HG03571 (cell line): ENCODE results near the gene EFHC1.

Source experiments
- ATAC-seq: cut with Tn5 transposase; IDR thresholded peaks from one replicate; pipeline ENCODE4 v1.9.1; 2021; ENCODE audit not compliant: unreplicated experiment

EFHC1 gene

GRCh38 chr6:52537001-52537753 lies 117.0 kb downstream of the EFHC1 start:
- peak; percentile 58 for ATAC-seq

GRCh38 chr6:52538252-52538900 lies 118.2 kb downstream of the EFHC1 start:
- no peak for ATAC-seq

GRCh38 chr6:52538901-52539354 lies 118.8 kb downstream of the EFHC1 start:
- no peak for ATAC-seq

- no peak for ATAC-seq
Measured at GRCh38 chr6:52539607-52540006, 119.5 kb downstream of the EFHC1 start.

GRCh38 chr6:52540286-52540902 lies 120.3 kb downstream of the EFHC1 start:
- ATAC-seq, result no peak

- no peak for ATAC-seq
Measured at GRCh38 chr6:52541135-52541534, 121.0 kb downstream of the EFHC1 start.

GRCh38 chr6:52543262-52543661 lies 123.1 kb downstream of the EFHC1 start:
- no peak for ATAC-seq

- ATAC-seq, result no peak
Measured at GRCh38 chr6:52543729-52544601, 123.8 kb downstream of the EFHC1 start.

GRCh38 chr6:52544602-52545405 lies 124.7 kb downstream of the EFHC1 start:
- ATAC-seq, result no peak

- peak; percentile 7 for ATAC-seq
Measured at GRCh38 chr6:52545406-52546119, 125.4 kb downstream of the EFHC1 start.

- ATAC-seq, result peak; percentile 37
Measured at GRCh38 chr6:52546192-52546591, 126.0 kb downstream of the EFHC1 start.

- peak; percentile 76 for ATAC-seq
Measured at GRCh38 chr6:52546678-52547077, 126.5 kb downstream of the EFHC1 start.

GRCh38 chr6:52547647-52548352 lies 127.7 kb downstream of the EFHC1 start:
- no peak for ATAC-seq

GRCh38 chr6:52548353-52548713 lies 128.2 kb downstream of the EFHC1 start:
- no peak for ATAC-seq

- ATAC-seq, result no peak
Measured at GRCh38 chr6:52548999-52549398, 128.9 kb downstream of the EFHC1 start.

- ATAC-seq, result no peak
Measured at GRCh38 chr6:52549428-52549827, 129.3 kb downstream of the EFHC1 start.

- no peak for ATAC-seq
Measured at GRCh38 chr6:52550014-52550575, 130.0 kb downstream of the EFHC1 start.

- ATAC-seq, result no peak
Measured at GRCh38 chr6:52550870-52551269, 130.7 kb downstream of the EFHC1 start.
